ENCODE data around the gene AP1M2.
A peak's percentile ranks its signal among the peaks of the same experiment; 100 is the strongest.
"Not testable (repeated sequence)": the region's sequence is repeated elsewhere in the genome, so short reads cannot be mapped to it uniquely, and the experiment has no call there.

AP1M2 gene

DNA sequence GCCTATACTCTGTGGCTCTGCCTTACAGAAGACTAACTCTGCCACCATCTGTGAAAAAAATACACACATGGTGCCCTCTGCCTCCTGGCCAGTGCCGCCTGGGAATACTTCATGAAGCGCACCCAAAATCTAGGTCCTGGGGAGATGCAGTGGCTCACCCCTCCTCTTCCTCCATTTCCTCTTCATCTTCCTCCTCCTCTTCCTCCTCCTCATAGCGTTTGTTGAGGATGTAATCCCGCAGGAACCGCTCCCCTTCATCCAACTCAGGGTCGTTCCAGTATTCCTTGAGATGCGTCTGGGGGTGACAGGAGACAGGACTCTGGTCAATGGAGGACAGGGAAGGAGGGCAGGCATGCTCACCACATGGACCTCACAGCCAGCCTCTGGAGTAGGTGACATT, 27.0 kb downstream of the AP1M2 start:
- DNase-seq: no peak

DNA sequence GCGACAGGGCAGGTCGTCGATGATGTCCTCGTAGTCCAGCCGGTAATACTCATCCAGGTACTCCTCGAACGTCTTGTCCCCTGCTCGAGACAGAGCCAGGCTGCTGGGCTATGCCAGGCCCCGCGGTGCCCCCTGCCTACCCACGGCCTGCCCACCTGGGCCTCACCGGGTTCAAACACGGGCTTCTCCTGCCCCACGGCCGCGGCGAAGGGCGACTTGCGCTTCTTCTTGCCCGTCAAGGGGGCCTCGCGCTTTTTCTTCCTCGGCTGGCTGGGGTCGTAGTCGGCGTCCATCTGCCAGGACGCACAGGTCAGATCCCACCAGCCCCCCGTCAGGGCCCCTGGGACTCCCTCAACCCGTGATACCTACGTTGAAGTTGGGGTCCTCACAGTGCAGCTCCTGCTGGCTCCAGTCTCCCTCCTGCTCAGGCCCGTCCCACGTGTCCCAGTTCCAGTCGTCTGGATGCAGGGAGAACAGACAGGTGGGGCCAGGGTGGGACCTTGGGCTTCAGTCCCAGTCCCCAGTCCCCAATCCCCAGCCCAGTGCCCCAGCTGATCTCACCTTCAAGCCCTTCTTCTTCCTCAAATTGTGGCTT, 29.4 kb downstream of the AP1M2 start:
- DNase-seq: no peak

DNA sequence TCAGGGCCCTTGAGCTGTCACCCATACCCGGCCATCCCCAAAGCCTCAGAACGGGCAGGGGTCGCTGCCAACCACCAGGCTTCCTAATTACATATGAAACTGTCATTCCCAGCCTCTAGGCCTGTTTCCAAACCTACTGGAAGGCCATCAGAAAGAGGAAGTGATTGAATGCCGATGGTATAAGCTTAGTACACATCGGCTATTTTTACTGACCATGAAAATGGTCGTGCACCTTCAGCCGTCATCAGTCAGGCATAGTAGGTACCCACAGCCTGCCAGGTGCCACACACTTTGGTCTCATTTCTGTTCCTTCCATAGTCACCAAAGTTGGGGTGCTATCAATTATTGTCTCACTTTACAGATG, 31.5 kb downstream of the AP1M2 start:
- DNase-seq: no peak

DNA sequence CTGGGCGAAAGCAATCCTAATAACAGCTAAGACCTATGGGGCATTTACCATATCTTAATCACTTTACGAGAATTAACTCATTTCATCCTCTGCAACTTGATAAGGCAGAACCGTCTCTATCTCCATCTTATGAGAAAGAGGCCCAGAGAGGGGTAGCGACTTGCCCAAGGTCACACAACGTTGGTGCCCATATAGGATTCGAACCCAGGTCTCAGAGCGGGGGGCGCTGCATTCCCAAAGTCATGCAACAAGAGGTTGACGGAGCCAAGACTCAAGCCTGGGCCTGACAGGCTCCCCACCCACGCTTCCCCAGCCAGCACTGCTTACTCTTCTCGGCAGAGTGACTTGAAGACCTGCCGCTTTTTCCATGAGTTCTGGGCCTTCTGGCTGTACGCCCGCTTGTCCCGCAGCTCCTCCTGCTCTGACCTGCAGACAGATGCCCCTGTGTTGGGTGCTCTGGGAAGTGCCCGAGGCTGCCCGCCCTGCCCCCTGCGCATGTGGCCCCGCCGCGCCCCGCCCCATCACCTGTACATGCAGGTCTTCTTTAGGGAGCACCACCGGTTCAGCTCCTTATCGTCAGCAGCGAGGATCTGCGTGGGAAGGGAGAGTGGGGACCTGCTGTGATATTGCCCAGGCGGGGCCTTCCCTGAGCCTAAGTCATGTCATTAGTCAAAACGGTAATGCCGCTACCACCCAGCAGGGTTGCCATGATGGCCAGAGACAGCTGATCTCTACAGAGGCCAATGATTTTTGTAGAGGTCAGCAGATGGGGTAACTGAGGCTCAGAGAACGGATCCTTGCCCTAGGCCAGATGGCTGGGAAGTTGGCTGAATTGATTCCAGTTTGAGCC, 32.1 kb downstream of the AP1M2 start:
- DNase-seq: no peak

DNA sequence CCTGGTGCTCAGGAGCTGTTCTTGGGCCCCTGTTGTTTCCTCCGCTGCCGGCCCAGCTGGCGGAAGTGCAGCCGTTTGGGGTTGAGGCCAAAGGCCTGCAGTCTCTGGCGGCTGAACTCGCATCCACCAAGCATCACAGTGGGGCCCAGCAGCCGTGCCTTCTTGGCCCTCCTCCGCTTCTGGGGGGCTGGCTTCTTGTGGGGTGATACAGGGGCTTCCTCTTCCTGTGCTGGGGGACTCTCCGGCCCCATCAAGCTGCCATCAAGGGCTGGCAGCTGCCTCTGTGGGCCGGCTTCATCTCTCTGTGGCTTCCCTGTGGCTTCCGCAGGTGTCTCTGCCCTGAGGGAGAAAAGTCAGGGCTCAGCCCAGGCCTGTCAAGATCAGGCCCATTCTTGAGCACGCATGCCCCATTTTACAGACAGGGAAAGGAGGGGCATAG, 33.1 kb downstream of the AP1M2 start:
- peak; percentile 31 for DNase-seq

DNA sequence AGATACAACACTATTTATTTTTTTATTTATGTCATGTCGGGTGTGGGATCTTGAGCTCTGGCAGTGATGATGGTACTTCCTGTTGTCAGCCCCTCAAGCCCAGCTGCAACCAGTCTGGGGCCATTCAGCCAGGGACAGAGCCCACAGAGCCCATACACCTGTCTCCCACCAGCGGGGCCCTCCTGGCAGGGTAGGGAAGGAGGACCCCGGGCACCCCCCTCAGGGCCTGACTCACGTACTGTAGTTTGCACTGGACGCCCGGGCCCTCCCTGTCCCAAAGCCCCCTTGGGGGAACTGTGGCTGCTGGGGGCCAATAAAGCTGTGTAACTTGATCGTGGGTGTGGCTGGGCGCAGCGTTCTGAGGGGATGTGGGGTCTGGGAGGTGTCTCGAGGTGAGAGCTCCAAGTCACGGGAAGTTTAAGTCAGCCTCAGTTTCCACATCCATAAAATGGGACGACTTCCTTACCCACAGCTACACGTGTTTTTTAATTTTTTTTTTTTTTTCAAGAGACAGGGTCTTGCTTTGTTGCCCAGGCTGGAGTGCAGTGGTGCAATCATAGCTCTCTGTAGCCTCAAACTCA, 33.9 kb downstream of the AP1M2 start:
- DNase-seq: no peak

DNA sequence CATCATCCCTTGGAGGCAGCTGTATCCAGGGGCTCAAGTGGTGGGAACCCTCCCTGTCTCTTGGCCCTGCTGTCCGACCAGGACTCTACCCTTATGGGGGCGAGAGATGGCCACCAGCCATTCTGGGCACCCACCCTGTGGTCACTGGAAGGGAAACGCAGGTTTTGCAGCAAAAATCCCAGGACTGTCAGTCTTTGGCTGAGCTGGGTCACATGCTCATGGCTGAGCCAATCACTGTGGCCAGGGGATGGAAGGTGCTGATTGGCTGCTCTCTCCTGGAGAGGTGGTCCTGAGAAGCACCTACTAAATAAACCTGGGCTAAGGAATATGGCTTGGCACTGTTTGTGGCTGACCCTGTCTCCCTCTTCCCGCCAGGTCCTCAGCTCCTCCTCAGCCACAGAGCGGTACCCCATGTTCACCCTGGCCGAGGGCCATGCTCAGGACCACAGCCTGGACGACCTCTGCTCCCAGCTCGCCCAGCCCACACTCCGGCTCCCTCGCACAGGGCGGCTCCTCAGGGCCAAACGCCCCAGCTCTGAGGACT, 34.5 kb downstream of the AP1M2 start:
- DNase-seq: peak; percentile 19

DNA sequence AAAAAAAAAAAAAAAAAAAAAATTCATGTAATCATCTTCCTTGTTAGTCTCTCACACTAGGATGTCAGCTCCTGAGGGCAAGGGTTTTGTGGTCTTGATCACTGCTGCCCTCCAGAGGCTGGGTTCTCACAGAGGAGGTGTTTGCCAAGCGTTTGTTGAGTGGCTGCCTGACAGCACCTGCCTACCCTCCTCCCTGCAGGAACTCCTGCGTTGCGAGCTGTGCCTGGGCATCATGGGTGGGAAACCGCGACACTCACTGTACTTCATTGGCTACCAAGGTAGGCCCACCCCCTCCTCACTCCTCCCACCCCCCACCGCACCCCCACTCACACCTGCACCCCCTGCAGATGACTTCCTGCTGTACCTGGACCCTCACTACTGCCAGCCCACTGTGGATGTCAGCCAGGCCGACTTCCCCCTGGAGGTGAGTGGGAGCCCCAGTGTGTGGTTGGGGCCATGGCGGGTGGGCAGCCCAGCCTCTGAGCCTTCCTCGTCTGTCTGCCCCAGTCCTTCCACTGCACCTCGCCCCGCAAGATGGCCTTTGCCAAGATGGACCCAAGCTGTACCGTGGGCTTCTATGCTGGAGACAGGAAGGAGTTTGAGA, 35.3 kb downstream of the AP1M2 start:
- DNase-seq: peak; percentile 37

DNA sequence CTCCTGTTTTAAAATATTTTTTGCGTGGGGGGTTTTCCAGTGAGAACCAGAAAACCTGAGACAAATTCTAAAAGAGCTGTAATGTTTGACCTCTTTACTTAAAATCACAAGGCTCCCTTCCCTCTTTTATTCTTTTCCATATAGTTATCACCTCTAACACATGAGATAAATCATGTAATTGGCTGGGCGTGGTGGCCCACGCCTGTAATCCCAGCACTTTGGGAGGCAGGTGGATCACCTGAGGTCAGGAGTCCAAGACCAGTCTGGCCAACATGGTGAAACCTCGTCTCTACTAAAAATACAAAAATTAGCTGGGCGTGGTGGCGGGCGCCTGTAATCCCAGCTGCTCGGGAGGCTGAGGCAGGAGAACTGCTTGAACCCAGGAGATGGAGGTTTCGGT, 36.1 kb downstream of the AP1M2 start:
- DNase-seq: not testable (repeated sequence)

DNA sequence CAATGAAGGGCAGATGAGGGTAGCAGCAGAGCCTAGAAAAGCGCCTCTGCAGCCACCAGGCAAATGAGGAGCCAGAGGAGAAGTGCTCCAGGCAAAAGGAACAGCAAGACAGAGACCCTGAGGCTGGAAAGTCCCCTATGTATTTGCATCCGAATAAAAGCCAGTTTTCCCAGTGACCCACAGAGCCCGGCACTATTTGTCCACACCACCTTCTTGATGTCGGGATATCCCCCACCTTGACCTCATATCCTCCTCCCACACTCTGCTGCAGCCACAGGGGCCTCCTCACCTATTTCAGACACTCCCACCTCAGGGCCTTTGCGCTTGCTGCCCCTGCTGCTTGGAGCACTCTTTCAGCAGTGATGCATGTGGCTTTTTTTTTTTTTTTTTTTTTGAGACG, 36.8 kb downstream of the AP1M2 start:
- DNase-seq: no peak

DNA sequence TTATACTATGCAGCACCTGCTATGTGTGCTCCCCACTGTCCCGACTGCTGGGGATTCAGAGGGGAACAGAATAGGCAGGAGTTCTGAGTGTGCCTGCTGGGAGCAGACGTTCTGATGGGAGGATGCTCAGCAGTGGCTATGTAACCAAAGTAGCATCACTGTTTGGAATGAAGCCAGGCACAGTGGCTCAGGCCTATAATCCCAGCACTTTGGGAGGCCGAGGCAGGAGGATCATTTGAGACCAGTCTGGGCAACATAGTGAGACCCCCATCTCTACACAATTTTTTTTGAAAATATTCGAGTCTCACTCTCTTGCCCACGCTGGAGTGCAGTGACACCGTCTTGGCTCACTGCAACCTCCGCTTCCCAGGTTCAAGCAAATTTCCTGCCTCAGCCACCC, 37.4 kb downstream of the AP1M2 start:
- DNase-seq: no peak

DNA sequence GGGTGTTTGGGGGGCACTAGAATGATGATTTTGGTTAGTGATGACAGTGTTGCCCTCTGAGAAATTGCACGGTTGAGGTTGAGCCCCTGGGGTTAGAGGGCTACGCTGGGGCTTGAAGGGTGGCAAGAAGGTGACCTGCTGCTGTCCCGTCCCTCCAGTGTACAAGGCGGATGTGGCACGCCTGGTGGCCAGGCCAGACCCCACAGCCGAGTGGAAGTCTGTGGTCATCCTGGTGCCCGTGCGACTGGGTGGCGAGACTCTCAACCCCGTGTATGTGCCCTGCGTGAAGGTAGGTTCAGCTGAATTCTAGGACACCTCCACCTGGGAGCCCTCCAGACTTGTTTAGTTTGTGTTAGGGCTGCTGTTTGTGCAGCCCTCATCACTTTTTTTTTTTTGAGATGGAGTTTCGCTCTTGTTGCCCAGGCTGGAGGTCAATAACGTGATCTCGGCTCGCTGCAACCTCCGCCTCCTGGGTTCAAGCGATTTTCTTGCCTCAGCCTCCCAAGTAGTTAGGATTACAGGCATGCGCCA, 38.3 kb downstream of the AP1M2 start:
- no peak for DNase-seq

DNA sequence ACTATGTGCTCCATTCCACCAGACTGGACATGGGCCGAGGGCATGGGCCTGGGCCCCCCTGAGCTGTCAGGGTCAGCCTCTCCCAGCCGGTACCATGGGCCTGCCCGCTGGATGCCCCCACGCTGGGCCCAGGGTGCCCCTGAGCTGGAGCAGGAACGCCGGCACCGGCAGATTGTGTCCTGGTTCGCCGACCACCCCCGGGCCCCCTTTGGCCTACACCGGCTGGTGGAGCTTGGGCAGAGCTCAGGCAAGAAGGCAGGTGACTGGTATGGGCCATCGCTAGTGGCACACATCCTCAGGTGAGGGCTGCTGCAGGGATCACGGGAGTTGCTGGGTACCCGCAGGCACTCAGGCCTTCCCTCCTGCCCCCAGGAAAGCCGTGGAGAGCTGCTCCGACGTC, 40.3 kb downstream of the AP1M2 start:
- DNase-seq: no peak

DNA sequence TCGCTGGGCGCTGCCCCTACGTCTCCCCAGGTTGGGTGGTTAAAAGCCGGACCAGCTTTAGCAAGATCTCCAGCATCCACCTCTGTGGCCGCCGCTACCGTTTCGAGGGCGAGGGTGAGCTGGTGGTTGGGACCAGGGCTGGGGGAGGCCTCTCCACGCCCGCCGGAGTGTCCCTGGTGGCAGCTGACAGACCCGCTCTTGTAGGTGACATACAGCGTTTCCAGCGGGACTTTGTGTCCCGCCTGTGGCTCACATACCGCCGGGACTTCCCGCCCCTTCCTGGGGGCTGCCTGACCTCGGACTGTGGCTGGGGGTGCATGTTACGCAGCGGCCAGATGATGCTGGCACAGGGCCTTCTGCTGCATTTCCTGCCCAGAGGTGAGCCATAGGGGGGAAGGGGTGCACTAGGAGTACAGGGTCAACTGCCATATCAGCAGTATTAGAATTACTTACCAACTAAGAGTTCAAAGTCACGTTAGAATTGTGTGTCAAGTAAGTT, 42.3 kb downstream of the AP1M2 start:
- peak; percentile 7 for DNase-seq

DNA sequence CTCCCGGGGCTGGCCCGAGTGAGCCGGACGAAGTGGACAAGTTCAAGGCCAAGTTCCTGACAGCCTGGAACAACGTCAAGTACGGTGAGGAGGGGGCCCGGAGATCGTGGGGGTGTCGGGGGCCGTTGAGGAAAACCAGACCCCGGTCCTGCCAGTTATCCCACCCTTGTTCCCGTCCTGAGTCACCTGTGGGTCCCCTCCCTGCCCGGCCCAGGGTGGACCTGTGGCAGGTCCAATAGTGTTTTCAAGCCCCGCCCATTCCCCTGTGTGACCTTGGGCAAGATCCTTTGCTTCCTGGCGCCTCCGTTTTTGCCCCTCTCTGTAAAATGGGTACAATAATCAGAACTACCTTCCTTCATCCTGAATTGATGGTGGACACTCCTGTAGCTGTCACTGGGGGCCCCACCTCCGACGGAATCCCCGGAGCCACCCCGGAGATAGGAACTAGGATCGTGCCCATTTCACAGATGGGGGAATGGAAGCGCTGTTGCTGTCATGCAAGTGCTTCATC, 42.8 kb downstream of the AP1M2 start:
- DNase-seq: peak; percentile 29

DNA sequence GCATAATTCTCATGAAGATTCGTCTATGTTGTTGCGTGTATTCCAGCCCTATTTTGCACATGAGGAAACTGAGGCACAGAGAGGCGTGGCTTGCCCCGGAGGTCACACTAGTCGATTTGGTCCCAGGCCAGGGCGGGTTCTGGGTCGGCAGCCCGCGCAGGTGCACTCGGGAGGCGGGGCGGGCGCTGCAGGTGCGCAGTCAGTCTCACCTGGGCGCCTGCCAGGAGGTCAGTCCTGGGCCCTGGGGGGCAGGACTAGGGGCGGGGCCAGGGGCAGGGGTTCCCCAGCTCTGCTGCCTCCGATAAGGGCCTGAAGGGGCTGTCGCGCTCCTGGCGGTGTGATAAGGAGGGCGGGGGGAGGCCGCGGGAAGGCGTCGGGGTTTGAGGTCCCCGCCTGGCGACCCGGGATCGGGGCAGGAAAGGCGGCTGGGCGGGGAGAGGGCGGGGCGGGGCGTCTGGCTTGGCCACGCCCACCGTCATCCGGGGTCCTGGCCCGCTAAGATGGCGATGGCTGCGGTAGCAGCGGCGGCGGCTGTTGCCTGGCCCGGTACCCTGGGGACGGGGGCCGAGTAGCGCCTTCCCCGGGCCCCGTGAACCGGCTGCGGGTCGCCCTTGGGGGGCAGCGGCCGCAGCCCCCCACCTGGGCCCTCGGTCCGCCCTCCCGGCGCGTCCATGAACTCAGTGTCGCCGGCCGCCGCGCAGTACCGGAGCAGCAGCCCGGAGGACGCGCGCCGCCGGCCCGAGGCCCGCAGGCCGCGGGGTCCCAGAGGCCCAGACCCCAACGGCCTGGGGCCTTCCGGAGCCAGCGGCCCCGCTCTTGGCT, 43.5 kb downstream of the AP1M2 start, which contains the start of gene ATG4D:
ATG4D (plus strand) TSS at position 485 of the 822 bp plus-strand sequence; CDS start at position 672, 187 bp downstream.
- peak; percentile 78 for DNase-seq

DNA sequence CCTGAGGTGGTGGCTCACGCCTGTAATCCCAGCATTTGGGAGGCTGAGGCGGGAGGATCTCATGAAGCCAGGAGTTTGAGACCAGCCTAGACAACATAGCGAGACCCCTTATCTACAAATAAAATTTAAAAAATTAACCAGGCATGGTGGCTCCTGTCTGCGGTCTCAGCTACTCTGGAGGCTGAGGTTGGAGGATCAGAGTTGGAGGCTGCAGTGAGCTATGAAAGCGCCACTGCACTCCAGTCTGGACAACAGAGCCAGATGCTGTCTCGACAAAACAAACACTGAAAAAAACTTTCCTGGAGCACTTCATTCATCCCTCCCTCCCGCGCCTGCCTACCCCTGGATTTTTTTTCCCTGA, 44.1 kb downstream of the AP1M2 start:
- no peak for DNase-seq

DNA sequence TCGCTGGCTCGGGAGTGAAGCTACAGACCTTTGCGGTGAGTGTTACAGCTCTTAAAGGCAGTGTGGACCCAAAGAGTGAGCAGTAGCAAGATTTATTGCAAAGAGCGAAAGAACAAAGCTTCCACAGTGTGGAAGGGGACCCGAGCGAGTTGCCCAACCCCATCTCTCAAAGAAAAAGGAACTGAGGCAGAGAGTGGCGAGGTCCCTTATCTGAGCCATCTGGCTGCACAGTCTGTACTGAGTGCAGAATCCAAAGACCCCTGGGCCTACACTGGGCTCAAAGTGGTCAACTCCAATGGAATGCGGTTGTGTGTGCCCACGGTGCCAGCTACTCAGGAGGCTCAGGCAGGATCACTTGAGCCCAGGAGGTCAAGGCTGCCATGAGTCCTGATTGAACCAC, 48.1 kb downstream of the AP1M2 start:
- not testable (repeated sequence) for DNase-seq

DNA sequence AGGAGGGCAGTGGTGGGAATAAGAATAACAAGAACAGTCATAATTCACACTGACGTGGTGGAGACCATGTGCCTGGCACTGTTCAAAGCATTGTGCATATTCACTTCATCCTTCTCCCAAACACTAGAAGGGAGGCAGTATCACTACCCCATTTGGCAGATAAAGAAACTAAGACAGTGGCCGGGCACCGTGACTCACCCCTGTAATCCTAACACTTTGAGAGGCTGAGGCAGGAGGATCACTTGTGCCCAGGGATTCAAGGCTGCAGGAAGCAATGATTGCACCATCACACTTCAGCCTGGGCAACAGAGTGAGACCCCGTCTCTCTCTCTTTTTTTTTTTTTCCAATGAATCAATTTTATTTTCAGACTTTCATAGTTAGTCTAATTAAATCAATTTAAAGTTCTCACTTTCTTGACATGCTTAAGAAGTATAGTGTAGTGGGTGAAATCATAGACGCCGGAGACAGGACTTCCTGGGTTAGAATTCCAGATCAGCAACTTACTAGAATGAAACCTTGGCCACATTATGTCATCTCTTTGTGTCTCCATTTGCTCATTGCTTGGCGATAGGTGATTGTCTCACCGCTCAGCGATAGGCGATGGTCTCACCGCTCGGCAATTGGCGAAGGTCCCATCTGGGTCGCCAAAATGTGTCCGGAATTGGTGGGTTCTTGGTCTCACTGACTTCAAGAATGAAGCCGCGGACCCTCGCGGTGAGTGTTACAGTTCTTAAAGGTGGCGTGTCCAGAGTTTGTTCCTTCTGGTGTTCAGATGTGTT, 48.7 kb downstream of the AP1M2 start:
- DNase-seq: no peak

DNA sequence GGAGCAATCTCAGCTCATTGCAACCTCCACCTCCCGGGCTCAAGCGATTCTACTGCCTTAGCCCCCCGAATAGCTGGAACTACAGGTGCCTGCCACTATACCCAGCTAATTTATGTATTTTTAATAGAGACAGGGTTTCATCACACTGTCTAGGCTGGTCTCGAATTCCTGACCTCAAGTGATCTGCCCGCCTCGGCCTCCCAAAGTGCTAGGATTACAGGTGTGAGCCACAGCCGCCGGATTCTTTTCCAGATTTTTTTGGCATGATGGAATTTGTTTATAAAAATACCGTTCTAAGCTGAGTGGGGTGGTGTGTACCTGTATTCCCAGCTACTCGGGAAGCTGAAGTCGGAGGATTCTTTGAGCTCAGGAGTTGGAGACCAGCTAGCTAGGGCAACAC, 49.4 kb downstream of the AP1M2 start:
- no peak for DNase-seq

DNA sequence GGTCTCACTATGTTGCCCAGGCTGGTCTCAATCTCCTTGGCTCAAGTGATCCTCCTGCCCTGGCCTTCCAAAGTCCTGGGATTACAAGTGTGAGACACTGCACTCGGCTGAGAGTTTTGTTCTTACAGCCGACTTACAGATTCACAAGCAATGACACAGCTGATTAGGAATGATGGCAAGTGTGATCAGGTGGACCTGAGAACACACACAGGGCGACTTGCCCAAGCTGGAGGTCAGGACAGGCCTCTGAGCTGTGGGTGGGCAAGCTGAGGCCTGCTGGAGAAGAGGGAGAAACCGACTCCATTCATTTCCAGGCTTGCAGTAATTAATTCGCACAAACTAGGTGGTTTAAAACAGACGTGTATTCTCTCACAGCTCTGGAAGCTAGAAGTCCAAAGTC, 51.5 kb downstream of the AP1M2 start:
- no peak for DNase-seq
